ENCODE results near the gene HABP4. TPM values are rescaled to one million over a fixed set of nuclear protein-coding genes. Genes with fewer than 3 reads are reported as not detected.

HABP4 gene
- total RNA-seq, 3 donors from 2014 or later, result 2.5 to 14.1 (median 3.8) TPM

GRCh38 chr9:96440671-96441199 is 9.2 kb upstream of the HABP4 start:
- H3K9me3 ChIP-seq, result no peaks in the 10 kb centered on the region
- no peaks in the 10 kb centered on the region for H3K36me3 ChIP-seq (ENCODE audit: low read depth)
- no peak for TF ChIP-seq CTCF (IDR thresholded peaks at IDR 0.05)
- H3K4me3 ChIP-seq, result no peak overlapping the region
- H3K4me1 ChIP-seq (ENCODE audit: low read depth), result no peaks in the 10 kb centered on the region
- intact Hi-C loops (cut with DNase I, micrococcal nuclease), result no loop called here
- no peak for DNase-seq
- peak; percentile 67 for ATAC-seq

DNA sequence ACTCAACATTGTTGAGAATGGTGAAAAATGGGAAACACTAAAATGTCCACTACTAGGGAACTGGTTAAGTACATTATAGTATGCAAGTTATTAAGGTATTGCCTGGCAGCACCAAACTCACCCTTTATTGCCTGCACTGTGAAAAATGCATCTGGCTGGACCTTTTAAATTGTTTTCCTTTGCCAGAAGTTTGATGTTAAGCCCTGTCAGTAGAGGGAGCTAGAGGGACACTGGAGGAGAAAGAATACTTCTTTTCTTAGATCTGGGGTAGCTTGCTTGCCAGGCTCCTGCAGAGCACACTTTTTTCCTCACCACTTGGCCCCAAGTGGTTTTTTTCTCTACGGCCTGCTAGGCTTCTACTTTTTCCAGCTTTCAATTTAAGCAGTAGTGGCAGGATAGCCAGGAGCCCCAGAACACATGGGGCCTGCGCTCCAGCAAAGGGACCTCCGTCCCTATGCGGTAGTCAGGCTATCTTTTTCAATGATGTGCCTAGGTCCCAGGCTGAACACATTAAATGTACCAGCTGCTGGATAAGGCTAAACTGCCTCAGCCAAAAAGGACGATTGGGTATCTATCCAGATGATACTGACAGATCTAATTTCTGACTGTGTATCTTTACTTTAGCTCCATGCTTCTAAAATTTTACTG is 8.0 kb upstream of the HABP4 start:
- no peak overlapping the region for H3K4me3 ChIP-seq
- no peaks in the 10 kb centered on the region for H3K36me3 ChIP-seq (ENCODE audit: low read depth)
- intact Hi-C loops (cut with DNase I, micrococcal nuclease), result no loop called here
- H3K9me3 ChIP-seq, result no peaks in the 10 kb centered on the region
- peak in 1 of 3 donors; percentile 60 for DNase-seq
- ATAC-seq, result peak; percentile 76
- no peaks in the 10 kb centered on the region for H3K4me1 ChIP-seq (ENCODE audit: low read depth)
- peak; percentile 46 for TF ChIP-seq CTCF (IDR thresholded peaks at IDR 0.05)

DNA sequence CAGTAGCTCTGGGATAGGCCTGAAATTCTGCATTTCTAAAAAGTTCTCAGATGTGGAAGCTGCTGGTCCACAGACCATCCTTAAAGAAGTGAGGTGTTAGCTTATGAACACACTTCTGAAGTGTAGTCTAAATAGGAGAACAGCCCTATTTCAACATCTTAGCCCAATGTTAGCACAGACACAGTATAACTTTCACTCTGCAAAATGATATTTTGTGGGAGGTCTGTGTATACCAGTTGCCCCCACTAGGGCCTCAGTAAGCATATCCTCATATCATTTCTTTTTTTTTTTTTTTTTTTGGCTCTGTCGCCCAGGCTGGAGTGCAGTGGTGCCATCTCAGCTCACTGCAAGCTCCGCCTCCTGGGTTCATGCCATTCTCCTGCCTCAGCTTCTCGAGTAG is 7.5 kb upstream of the HABP4 start:
- ATAC-seq (no peak), DNase-seq (no peak)
- intact Hi-C loops (cut with DNase I, micrococcal nuclease), result no loop called here
- H3K4me1 ChIP-seq (ENCODE audit: low read depth), result no peaks in the 10 kb centered on the region
- no peaks in the 10 kb centered on the region for H3K36me3 ChIP-seq (ENCODE audit: low read depth)
- no peak overlapping the region for H3K4me3 ChIP-seq
- H3K9me3 ChIP-seq, result no peaks in the 10 kb centered on the region
- TF ChIP-seq CTCF (IDR thresholded peaks at IDR 0.05), result no peak

DNA sequence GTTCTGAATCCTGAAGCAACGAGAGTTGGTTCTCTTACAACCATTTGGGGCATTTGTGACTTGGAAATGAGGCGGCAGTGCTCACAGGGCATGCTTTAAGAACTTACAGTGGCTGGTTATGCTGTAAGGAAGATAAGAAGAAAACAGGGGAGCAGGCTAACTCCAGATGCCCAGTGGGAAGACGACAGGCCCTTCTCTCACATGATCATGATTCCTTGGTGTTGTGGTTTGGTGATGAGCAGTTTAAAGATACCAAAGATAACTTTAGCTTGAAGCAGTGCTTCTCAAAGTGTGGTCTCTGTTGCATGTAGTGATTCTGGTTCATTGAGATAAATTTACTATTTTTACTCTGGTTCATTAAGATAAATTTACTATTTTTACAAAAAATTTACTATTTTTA is 2.6 kb upstream of the HABP4 start:
- intact Hi-C loops (cut with DNase I, micrococcal nuclease), result no loop called here
- no peak for ATAC-seq
- no peaks in the 10 kb centered on the region for H3K36me3 ChIP-seq (ENCODE audit: low read depth)

DNA sequence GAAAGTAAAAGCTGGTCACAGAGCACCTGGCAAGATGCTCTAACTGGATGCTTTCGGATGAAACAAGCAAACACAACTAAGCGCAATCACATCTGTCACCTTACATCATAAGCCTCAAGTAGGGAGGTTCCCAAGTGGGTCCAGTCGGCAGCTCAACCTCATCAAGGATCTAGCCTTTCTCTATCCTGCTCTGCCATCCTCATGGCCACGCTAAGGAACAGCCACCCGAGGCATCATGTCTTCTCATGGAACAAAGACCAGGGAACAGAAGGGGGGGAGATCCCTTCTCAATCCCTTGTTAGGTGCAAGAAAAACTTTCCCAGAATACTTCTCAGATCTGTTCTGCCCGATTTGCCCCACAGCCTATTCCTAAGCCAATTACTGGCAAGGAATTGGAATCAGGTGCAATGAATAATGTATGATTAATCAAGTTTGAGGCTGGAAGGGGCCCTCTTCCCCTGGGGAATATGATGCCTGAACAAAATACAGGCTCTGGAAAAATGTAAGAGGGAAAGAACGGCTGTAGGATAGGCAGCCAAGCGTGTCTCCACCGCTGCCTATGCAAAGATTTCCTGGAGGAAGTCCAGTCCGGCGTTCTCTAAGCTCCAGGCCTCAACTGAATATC is 1.3 kb upstream of the HABP4 start:
- TF ChIP-seq CTCF (IDR thresholded peaks at IDR 0.05), result no peak
- DNase-seq (no peak), ATAC-seq (no peak)
- Histone ChIP-seq H3K9me3 (no peaks in the 10 kb centered on the region), H3K4me1 (ENCODE audit: low read depth) (peaks cover 7% of the 10 kb centered on the region), H3K4me3 (no peak overlapping the region), H3K36me3 (ENCODE audit: low read depth) (no peaks in the 10 kb centered on the region)
- intact Hi-C loops (cut with DNase I, micrococcal nuclease), result no loop called here

More for the DNA sequence above, 2.6 kb upstream of the HABP4 start:
- no peak for TF ChIP-seq CTCF (IDR thresholded peaks at IDR 0.05)
- Histone ChIP-seq H3K9me3 (no peaks in the 10 kb centered on the region), H3K4me3 (no peak overlapping the region), H3K4me1 (ENCODE audit: low read depth) (peaks cover 7% of the 10 kb centered on the region)
- DNase-seq, result no peak

Measured in mucosa of descending colon (tissue), 3 donors.